ENCODE measurements around the gene BTBD9.

BTBD9 gene

GRCh38 chr6:38554014-38554413 is 85.7 kb downstream of the BTBD9 start:
- TF ChIP-seq ZNF8 (CRISPR knock-in tag; IDR thresholded peaks at IDR 0.05) (no peak), ISL1 (CRISPR knock-in tag; IDR thresholded peaks at IDR 0.05) (no peak)
- ATAC-seq, result no peak

- TF ChIP-seq ISL1 (CRISPR knock-in tag; IDR thresholded peaks at IDR 0.05) (no peak), CSDC2 (CRISPR knock-in tag; IDR thresholded peaks at IDR 0.05) (no peak), ZFP3 (CRISPR knock-in tag; IDR thresholded peaks at IDR 0.05) (no peak), RARB (CRISPR knock-in tag; IDR thresholded peaks at IDR 0.05) (no peak), ZNF565 (CRISPR knock-in tag; conservative IDR thresholded peaks at IDR 0.05; ENCODE audit: low read depth) (no peak), TSHZ2 (CRISPR knock-in tag; IDR thresholded peaks at IDR 0.05) (no peak), PATZ1 (CRISPR knock-in tag; IDR thresholded peaks at IDR 0.05; ENCODE audit: borderline replicate concordance) (no peak), POU6F1 (CRISPR knock-in tag; IDR thresholded peaks at IDR 0.05; ENCODE audit: borderline replicate concordance, low read depth) (no peak), ARNTL (CRISPR knock-in tag; IDR thresholded peaks at IDR 0.05; ENCODE audit: borderline replicate concordance, low read depth) (no peak), ZC3H10 (CRISPR knock-in tag; IDR thresholded peaks at IDR 0.05) (no peak), ZNF70 (CRISPR knock-in tag; IDR thresholded peaks at IDR 0.05) (no peak), OSR1 (CRISPR knock-in tag; IDR thresholded peaks at IDR 0.05) (no peak), TCF4 (CRISPR knock-in tag; IDR thresholded peaks at IDR 0.05; ENCODE audit: borderline replicate concordance) (no peak), CREB5 (CRISPR knock-in tag; IDR thresholded peaks at IDR 0.05; ENCODE audit: low read depth) (no peak), CSRNP3 (CRISPR knock-in tag; IDR thresholded peaks at IDR 0.05) (no peak), ESRRG (CRISPR knock-in tag; IDR thresholded peaks at IDR 0.05) (no peak), GLIS3 (CRISPR knock-in tag; IDR thresholded peaks at IDR 0.05) (no peak)
- ATAC-seq, result no peak
Measured at GRCh38 chr6:38552121-38552520, 87.6 kb downstream of the BTBD9 start.

- ATAC-seq, result no peak
- no peak for TF ChIP-seq ZFP3 (CRISPR knock-in tag; IDR thresholded peaks at IDR 0.05)
- TF ChIP-seq ARNTL (CRISPR knock-in tag; IDR thresholded peaks at IDR 0.05; ENCODE audit: borderline replicate concordance, low read depth), result no peak
- TF ChIP-seq PPARA (CRISPR knock-in tag; IDR thresholded peaks at IDR 0.05; ENCODE audit: borderline replicate concordance), result no peak
- no peak for TF ChIP-seq GLIS3 (CRISPR knock-in tag; IDR thresholded peaks at IDR 0.05)
- TF ChIP-seq ZFP30 (CRISPR knock-in tag; IDR thresholded peaks at IDR 0.05), result no peak
- TF ChIP-seq ESRRG (CRISPR knock-in tag; IDR thresholded peaks at IDR 0.05), result no peak
- TF ChIP-seq ISL1 (CRISPR knock-in tag; IDR thresholded peaks at IDR 0.05), result no peak
- TF ChIP-seq ZNF565 (CRISPR knock-in tag; conservative IDR thresholded peaks at IDR 0.05; ENCODE audit: low read depth), result no peak
- TF ChIP-seq PATZ1 (CRISPR knock-in tag; IDR thresholded peaks at IDR 0.05; ENCODE audit: borderline replicate concordance), result no peak
- no peak for TF ChIP-seq TCF4 (CRISPR knock-in tag; IDR thresholded peaks at IDR 0.05; ENCODE audit: borderline replicate concordance)
- no peak for TF ChIP-seq CSRNP3 (CRISPR knock-in tag; IDR thresholded peaks at IDR 0.05)
- no peak for TF ChIP-seq CREB5 (CRISPR knock-in tag; IDR thresholded peaks at IDR 0.05; ENCODE audit: low read depth)
- no peak for TF ChIP-seq TOX (CRISPR knock-in tag; IDR thresholded peaks at IDR 0.05; ENCODE audit: borderline replicate concordance)
- TF ChIP-seq ZC3H10 (CRISPR knock-in tag; IDR thresholded peaks at IDR 0.05), result no peak
Measured at GRCh38 chr6:38549795-38550194, 89.9 kb downstream of the BTBD9 start.
